Stimulated activated CD8-positive, alpha-beta memory T cell treated with anti-CD3 and anti-CD28 coated beads, Interleukin-7, amount 100 ng/mL, for 24 hours (primary cell): ENCODE data around the gene CFAP141.
A peak's percentile ranks its signal among the peaks of the same experiment; 100 is the strongest.
"Not testable (repeated sequence)": the region's sequence is repeated elsewhere in the genome, so short reads cannot be mapped to it uniquely, and the experiment has no call there.

Experiments used
- DNase-seq: peaks from one replicate; pipeline ENCODE4 v3.0.0-alpha.2; 2020; ENCODE audit warnings: low read depth

The CFAP141 gene

DNA sequence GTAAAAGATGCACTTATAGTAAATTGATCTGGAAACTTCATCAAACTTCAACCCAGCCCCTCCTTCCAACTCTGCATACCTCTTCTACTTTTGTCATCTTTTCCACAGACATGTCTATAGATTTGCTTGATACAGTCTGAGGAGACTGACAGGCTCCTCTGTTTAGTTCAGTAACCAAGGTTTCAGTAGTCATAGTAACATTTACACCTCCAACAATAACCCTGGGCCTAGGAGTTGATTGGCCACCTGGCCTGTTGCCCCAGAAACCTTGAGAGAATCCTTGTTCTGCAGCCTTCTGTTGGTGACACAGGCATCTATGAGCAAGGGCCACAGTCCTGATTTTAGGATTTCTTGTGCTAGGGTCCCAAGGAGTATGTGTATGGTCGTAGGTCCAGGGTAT, at the start of gene CFAP141:
CFAP141 (minus strand) TSS at position 138 of the 400 bp plus-strand sequence; CDS start at position 112, 26 bp downstream.
- no peak for DNase-seq

GRCh38 chr1:154253671-154254070, 47.5 kb upstream of the CFAP141 start:
- DNase-seq: no peak

GRCh38 chr1:154241703-154242351, 35.7 kb upstream of the CFAP141 start:
- no peak for DNase-seq

DNA sequence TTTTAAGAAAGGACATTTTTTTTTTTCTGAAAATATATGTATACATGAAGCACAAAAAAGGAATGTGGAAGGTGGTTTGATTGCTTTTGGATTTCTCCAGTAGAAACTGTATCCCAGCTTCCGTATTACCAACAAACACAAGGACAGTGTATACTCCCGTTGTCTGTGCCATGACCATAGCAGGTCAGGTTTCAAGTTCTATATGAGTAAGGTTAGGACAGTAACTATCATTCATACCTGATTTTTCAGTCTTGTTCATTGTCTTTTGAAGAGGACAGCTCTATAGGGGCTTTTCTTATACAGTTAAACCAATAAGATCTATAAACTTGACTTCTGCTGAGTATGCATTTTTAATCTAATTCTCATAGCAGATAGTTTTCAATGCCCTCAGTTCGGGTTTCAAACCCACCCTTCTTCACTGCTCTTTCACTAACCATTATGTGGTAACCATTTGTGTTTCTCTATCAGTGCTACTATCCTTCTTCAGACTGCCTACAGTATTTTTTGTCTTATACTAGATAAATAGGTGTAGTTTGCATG, 34.2 kb upstream of the CFAP141 start:
- DNase-seq: no peak

- DNase-seq: no peak
These were observed 33.4 kb upstream of the CFAP141 start for GRCh38 chr1:154239491-154239890.

DNA sequence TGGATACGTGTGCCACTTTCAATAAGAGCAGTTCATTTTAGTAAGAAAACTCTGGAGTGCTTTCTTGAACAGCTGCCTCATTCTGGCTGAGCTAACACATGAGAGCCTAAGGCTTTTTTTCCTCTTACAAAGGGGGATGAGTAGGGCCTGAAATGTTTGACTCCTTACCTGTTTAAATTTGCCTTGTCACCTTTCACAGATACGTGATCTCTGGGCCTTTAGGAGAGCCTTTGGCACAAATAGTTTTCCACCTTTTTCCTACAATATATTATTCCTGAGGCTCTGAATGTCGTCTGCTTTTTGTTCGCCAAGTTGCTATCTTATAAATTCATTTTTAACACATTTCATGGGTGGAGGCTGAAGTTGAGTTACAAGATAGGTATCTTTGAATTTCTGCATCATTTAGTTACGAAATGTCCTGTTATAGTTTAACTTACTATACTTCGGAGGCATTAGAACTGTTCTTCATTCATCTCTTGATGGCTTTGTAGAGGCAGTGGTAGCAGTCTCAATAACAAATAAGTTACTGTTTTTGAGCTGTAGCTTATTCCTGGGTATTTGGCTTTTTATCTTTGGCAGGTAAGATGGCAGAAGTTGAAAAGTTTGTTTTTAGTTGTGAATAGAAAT, 31.9 kb upstream of the CFAP141 start:
- DNase-seq: no peak

- DNase-seq: no peak
These were observed 31.3 kb upstream of the CFAP141 start for GRCh38 chr1:154237435-154237834.

DNA sequence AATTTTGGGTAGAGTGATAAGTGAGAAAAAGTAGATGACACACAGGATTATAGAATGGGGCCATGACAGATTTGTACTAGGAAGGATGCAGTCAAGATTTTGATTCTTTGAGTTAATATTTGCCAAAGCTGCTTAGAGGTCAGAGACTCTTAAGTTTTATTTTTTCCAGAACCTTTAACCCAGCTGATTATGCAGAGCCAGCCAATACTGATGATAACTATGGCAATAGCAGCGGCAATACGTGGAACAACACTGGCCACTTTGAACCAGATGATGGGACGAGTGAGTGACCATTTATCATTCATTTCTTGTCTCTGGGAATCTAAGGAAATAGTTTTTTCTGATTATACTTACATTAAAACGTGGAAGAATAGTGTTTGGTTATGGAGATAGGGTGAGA, 30.7 kb upstream of the CFAP141 start:
- no peak for DNase-seq

DNA sequence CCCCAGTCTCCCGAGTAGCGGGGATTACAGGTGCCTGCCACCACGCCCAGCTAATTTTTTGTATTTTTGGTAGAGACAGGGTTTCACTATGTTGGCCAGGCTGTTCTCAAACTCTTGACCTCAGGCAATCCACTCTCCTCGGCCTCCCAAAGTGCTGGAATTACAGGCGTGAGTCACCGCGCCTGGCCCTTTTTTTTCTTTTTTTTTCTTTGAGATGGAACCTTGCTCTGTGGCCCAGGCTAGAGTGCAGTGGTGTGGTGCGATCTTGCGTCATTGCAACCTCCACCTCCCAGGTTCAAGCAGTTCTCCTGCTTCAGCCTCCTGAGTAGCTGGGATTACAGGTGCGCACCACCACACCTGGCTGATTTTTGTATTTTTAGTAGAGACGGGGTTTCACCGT, 27.0 kb upstream of the CFAP141 start:
- not testable (repeated sequence) for DNase-seq

- not testable (repeated sequence) for DNase-seq
These were observed 25.0 kb upstream of the CFAP141 start for GRCh38 chr1:154231112-154231511.

DNA sequence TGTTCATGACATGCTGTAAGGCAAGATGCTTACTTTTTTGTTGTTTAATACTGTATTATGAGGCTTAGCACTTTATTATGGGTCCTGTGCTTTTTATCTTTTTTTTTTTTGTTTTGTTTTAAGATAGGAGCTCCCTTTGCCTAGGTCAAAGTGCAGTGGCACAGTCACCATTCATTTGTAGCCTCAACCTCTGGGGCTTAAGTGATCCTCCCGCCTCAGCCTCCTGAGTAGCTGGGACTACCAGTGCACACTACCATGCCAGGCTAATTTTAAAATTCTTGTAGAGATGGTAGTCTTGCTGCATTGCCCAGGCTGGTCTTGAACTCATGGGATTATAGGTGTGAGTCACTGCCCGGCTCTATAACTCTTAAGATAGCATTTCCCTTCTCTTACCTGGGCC, 19.2 kb upstream of the CFAP141 start:
- DNase-seq: no peak

GRCh38 chr1:154223621-154224020, 17.5 kb upstream of the CFAP141 start:
- no peak for DNase-seq

GRCh38 chr1:154222918-154223317, 16.8 kb upstream of the CFAP141 start:
- no peak for DNase-seq

DNA sequence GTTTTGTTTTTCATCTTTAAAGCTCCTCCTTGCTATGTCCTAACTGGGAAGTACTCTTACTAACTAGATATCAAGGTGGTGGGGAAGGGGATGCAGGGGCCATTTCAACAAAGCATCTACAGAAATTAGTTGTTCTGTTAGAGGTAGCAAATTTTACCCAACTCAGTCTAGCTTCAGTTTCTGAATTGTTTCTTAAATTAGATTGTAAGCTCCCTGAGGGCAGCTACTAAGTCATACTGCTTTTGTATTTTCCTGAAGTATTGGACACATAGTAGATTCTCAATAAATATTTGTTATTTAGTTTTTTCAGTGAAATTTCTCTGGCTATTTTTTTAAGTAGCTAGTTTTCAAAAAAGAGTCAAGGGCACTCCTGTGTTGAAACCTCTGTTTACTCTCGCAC, 16.4 kb upstream of the CFAP141 start:
- no peak for DNase-seq

- peak; percentile 22 for DNase-seq
These were observed 15.3 kb upstream of the CFAP141 start for GRCh38 chr1:154221278-154222001.

- DNase-seq: no peak
These were observed 14.8 kb upstream of the CFAP141 start for GRCh38 chr1:154220970-154221277.

DNA sequence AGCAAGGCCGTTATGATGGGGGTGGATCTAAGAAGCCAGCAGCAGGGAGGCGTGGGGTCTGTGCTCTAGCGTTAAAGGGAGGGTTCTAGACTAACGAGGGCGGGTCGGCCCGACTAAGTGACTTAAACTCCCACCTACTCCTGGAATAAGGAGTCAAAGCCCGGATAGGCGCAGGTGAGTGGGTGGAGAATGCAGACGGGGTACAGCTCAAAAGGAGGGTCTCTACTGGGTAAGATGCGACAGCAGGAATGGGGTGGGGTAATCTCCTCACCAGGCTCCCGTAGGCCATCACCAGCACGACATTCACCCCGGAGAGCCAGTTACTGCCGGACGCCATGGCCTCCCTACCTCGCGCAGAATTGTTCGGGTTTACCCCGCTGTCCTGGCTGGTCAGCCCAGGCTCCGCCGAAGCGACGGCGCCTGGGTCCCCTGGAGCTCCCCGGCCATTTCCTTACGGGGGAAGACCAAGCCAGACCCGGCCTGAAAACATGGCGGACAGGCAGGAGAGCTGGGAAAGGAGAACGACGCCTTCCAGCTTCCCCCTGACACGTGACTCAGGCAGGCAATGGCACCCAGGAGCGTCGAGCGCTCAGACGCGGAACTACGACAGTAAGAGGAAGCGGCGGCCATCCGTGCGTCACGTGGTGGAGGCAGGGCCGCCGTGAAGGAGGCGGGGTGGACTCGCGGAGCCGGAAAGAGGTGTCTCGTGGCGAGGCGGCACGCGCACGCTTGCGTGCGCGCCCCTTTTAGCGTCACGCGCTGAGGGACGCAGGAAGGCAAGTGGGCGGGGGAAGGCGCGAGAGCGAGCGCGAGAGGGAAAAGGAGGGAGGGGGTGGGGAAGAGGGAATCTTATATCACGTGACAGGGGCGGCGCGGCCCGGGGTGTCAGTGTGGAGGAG, 14.2 kb upstream of the CFAP141 start, which contains the start of gene UBAP2L:
UBAP2L (plus strand) TSS at position 885 of the 899 bp plus-strand sequence. CDS start 4,169 bp downstream, outside the sequence.
- DNase-seq: peak; percentile 95

GRCh38 chr1:154219541-154219940, 13.4 kb upstream of the CFAP141 start:
- DNase-seq: no peak

- no peak for DNase-seq
These were observed 12.4 kb upstream of the CFAP141 start for GRCh38 chr1:154218545-154218944.

- DNase-seq: no peak
These were observed 7.1 kb upstream of the CFAP141 start for GRCh38 chr1:154213274-154213673.

DNA sequence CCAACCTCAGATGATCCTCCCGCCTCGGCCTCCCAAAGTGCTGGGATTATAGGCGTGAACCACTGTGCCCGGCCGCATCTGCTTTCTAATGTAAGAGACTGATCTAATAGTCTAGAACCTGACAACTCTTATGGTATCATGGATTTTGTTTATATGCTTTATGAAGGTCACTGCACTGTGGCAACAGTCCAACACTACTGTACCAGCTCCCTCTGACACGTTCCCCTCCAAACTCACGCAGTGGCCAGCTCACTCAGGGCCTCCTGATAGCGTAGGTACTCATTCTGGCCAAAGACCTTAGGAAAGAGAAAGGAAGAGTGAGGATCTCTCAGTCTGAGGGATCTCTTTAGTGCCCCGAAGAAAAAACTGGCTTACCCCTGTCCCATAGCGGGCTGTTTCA, 6.0 kb upstream of the CFAP141 start:
- no peak for DNase-seq
